ENCODE measurements around the gene CDS2.

CDS2 gene

GRCh38 chr20:5153612-5154542, 27.1 kb downstream of the CDS2 start:
- DNase-seq = no peak

GRCh38 chr20:5154543-5154925, 27.7 kb downstream of the CDS2 start:
- DNase-seq = no peak

- no peak for DNase-seq
Measured at GRCh38 chr20:5155404-5155803, 28.6 kb downstream of the CDS2 start.

- DNase-seq = no peak
Measured at GRCh38 chr20:5156675-5157448, 30.1 kb downstream of the CDS2 start.

- DNase-seq = no peak
Measured at GRCh38 chr20:5159928-5160327, 33.1 kb downstream of the CDS2 start.

DNA sequence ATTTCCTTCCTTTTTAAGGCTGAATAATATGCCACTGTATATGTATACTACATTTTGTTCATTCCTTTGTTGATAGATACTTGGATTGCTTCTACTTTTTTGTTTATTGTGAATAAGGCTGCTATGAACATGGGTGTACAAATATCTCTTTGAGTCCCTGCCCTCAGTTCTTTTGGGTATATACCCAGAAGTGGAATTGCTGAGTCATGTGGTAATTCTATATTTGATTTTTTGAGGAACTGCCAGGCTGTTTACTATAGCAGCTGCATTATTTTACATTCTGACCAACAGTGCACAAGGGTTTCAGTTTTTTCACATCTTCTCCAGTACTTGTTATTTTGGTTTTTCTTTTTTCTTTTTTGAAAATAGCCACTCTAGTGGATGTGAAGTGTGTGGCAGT, 34.1 kb downstream of the CDS2 start:
- DNase-seq = no peak

DNA sequence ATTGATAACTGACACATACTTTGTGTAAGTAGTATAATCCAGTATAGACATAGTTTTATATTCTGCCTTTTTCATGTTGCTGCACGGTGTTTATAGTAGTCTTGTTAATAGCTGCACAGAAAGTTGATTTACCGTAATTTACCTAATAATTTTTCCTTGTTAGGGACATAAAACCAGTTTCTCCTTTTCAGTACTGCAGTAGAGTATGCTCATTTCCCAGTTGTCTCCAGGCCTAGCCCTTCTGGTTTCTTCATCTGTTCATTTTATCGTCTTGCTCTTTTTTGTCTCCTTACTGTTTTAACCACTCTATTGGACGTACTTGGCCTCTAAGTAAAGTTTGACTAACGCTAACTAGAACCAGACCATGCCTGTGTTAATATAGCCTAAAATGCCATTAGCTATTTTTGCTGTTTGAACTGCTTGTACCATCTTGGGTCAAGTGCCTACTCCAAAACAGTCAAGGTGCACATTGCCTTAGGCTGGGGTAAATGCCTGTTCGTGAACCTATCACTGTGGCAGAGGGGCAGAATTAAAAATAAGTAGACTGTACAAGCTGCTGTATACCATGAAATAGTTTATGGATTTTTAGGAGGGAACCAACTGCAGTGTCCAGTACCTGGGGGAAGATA, 34.8 kb downstream of the CDS2 start:
- no peak for DNase-seq

DNA sequence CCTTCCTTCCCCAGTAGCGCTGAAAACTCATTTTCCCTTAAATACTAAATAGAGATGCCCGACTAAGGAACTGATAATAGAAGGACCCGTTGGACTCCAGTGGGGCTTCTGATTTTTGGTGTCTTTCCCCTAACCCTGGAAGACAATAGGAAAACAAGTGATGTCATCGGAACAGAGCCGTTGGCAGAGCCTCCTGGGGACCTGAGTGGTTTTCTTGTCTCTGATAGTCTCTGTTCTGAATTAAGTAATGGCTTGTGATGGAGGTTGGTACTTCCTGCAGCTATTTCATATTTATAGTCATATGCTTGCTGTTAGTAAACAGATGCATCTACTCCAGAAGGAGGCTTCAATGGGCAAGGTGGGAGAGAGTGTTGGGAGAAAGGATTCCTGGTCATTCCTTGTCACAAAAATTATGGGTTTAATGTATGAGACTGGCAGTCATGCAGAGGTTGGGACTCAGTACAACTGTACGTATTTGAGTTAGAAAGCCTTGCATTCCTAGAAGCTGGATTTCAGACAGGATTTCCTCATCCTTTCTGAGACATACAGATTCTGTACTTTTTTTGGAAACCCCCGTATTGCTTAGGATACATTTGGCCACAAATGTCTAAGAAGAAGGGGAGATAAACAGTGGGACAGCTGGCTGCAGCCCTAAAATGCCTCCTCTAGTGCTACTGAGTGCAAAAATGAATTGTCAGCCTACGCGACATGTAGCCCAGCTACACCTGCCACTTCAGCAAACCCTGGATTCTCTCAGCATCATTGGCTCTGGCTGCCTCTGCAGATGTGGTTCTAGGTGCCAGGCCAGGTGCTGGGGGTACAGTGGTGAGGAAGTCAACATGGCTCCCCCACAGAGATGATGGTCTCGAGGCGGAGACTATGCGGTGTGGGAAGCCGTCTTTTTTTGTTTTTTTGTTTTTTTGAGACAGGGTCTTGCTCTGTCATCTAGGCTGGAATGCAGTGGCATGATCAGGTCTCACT, 38.1 kb downstream of the CDS2 start:
- no peak for DNase-seq

DNA sequence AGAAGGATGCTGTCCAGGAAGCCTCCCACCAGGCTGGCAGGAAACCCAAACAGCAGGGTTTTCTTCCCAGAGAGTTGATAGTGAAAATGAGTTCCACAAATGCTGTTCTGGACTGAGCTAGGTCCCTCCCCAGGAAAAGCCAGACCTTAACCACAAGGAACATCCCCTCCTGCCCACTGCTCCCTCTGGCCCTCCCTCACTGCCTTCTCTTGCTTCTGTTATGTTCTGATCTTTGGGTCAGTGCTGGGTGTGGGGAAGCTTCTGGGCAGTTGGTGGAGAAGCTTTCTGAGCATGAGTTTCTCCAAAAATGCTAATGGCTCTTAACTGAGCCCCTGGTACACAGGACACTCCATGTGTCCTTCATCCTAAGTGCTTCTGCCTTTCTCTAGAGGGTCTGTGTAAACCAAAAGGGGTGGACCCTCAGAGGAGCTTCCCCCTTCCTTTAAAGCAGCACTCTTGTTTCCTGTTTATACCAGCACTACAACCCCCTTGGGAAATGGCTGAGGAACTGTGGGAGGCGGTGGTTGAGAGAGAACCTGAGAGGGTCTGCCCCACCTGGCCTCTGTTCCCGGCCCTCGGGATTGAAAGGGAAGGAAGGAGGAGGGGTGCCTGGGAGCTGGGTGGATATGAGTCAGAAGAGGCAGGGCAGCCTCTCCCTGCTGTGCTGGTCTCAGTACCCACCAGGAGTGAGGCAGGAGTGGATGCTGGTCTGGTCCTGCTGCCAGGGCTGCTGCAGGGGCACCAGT, 42.0 kb downstream of the CDS2 start:
- no peak for DNase-seq

GRCh38 chr20:5170341-5170740, 43.5 kb downstream of the CDS2 start:
- DNase-seq = no peak

- no peak for DNase-seq
Measured at GRCh38 chr20:5171064-5171789, 44.4 kb downstream of the CDS2 start.

GRCh38 chr20:5171790-5172164, 45.0 kb downstream of the CDS2 start:
- DNase-seq = no peak

DNA sequence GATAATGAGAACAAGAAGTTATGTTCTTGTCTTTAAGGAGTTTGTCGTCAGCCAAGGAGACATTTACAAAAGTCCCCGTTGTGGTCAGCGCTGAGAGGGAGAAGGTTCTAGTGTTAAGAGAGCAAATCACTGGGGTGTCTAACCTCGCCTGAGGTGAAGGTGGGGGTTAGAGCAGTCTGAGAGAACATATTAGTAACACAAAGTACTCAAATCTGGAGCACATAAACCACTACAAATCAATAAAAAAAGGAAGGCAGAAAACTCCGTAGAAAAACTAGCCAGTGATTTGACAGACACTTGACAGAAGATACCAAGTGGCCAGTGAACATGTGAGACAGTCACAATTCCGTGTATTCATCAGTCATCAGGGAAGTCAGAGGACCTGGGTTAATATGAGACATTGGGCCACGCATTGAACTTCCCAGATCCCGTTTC, 45.4 kb downstream of the CDS2 start:
- no peak for DNase-seq

GRCh38 chr20:5172903-5173463, 46.2 kb downstream of the CDS2 start:
- DNase-seq = no peak

GRCh38 chr20:5173751-5174150, 46.9 kb downstream of the CDS2 start:
- no peak for DNase-seq

DNA sequence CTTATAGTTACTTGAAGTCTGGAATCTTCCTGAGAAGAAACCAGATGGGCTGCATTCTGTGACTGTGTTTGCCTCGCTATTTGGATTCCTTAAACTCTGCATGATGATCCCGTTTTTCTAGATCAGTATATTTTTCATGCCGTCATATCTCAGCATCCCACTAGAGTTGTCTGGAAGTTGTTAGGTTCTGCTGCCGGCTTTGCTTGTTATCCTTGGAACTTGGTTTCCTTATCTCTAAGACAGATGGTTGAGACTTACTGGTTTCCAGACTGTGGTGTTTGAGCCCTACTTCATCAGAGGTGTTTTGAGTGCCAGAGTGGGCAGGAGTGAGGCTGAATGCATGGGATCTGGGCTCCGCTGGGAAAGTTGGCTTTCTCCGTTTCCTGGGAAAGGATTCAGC, 50.3 kb downstream of the CDS2 start:
- DNase-seq = no peak

DNA sequence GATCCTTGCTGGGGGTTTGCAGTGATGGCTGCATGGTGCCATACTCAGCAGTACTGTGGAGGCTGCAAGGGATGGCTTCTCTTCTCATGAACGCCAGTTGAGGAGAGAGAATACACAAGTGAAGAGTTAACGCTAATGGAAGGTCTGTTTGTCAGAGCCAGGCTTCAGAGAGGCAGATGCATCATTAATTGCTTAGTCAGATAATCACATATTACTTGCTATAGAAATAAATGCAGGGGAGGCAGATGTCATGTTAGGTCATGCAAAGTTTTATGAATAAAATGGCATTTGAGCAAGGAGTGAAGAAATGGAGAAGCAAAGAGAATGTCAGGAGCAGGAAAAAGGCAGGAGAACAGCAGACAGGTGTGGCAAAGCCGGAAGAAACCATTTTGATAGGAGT, 51.2 kb downstream of the CDS2 start:
- DNase-seq = no peak

DNA sequence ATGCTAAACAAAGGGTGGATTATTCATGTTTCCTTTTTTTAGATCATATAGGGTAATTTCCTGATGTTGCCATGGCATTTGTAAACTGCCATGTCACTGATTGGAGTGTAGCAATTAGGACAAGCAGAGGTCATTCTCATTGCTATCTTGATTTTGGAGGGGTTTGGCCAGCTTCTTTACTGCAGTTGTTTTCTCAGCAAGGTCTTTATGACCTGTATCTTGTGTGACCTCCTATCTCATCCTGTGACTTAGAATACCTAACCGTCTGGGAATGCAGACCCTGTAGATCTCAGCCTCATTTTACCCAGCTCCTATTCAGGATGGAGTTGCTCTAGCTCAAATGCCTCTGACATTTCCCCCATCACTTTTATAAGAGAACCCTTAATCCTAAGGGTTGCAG, 53.6 kb downstream of the CDS2 start:
- no peak for DNase-seq

- no peak for DNase-seq
Measured at GRCh38 chr20:5180933-5181332, 54.1 kb downstream of the CDS2 start.

- no peak for DNase-seq
Measured at GRCh38 chr20:5181492-5181891, 54.7 kb downstream of the CDS2 start.

DNA sequence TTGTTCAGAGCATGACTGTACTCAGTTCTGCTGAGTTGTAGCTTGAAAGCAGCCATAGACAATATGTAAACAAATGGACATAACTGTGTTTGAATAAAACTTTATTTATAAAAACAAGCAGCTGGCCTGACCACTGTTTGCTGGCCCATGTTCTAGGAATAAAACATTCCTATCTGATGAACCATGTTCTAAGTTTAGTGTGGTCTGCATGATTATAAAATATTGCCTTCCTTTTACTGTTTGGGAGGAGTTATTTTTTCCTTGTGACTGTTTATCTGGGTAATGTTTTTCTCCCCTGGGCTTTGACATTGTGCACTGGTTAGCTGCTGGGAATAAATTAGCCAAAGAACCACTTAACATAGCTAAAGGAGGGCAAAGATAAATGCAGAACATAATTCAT, 55.1 kb downstream of the CDS2 start:
- DNase-seq = no peak
